Measurements from ENCODE around the gene CERS3. TPM values are rescaled to one million over a fixed set of nuclear protein-coding genes. Genes with fewer than 3 reads are reported as not detected.
"Not testable (repeated sequence)": the region's sequence is repeated elsewhere in the genome, so short reads cannot be mapped to it uniquely, and the experiment has no call there.

The CERS3 gene
- polyA plus RNA-seq, 1 of the 3 experiments (the other 2 are of a cell fraction): not detected

- Histone ChIP-seq H3K27me3 (ENCODE audit: insufficient read depth) (no peaks in the 10 kb centered on the region), H3K4me3 (ENCODE audit: low read depth in 2 of 2, low read length in 1 of 2) (no peak overlapping the region), H4K20me1 (ENCODE audit: insufficient read depth) (no peaks in the 10 kb centered on the region), H3K4me1 (ENCODE audit: control insufficient read depth in 1 of 2, insufficient read depth in 2 of 2, low read depth in 1 of 2, low read length in 1 of 2) (no peaks in the 10 kb centered on the region), H3K79me2 (ENCODE audit: insufficient read depth) (no peaks in the 10 kb centered on the region), H3F3A (replicated peaks; ENCODE audit: insufficient read depth) (no peaks in the 10 kb centered on the region), H3K9ac (no peak overlapping the region), H3K9me3 (peaks cover 10% of the 10 kb centered on the region), H3K9me2 (no peaks in the 10 kb centered on the region), H3K36me3 (replicated peaks in 1 of 2; ENCODE audit: control insufficient read depth in 1 of 2, insufficient read depth in 2 of 2, low read length in 1 of 2) (no peaks in the 10 kb centered on the region), H3K27ac (ENCODE audit: low read depth in 2 of 2, low read length in 1 of 2) (no peak overlapping the region), H3K4me2 (no peak overlapping the region), H2AFZ (ENCODE audit: low read depth) (no peak overlapping the region)
- TF ChIP-seq GABPA (IDR thresholded peaks at IDR 0.05; ENCODE audit: low read depth) (no peak), FOXJ3 (CRISPR knock-in tag; IDR thresholded peaks at IDR 0.05) (no peak), EP300 (IDR thresholded peaks at IDR 0.05; ENCODE audit: borderline replicate concordance in 1 of 2, low read depth in 1 of 2, low read length in 1 of 2) (no peak), MXI1 (IDR thresholded peaks at IDR 0.05; ENCODE audit: low read depth, low read length) (no peak), RCOR1 (IDR thresholded peaks at IDR 0.05; ENCODE audit: low read length) (no peak), RFX5 (IDR thresholded peaks at IDR 0.05; ENCODE audit: low read length) (no peak), MAX (IDR thresholded peaks at IDR 0.05; ENCODE audit: low read depth) (no peak), GATA2 (CRISPR knock-in tag; IDR thresholded peaks at IDR 0.05) (no peak), TEAD4 (IDR thresholded peaks at IDR 0.05; ENCODE audit: borderline replicate concordance, insufficient read depth) (no peak)
- ChIA-PET POLR2A (no interaction called here), CTCF (no interaction called here)
- WGBS (ENCODE audit: low lambda C conversion rate): 3% methylated on average over 1 of the region's 1 CpG
- no peak for DNase-seq
Observed at GRCh38 chr15:100457201-100457600, 71.5 kb downstream of the CERS3 start.

- no peaks in the 10 kb centered on the region for H3F3A ChIP-seq (replicated peaks; ENCODE audit: insufficient read depth)
- H3K79me2 ChIP-seq (ENCODE audit: insufficient read depth): no peaks in the 10 kb centered on the region
- H4K20me1 ChIP-seq (ENCODE audit: insufficient read depth): no peaks in the 10 kb centered on the region
- H3K4me2 ChIP-seq: no peak overlapping the region
- H3K9me2 ChIP-seq: no peaks in the 10 kb centered on the region
- CTCF ChIA-PET: no interaction called here
- peaks cover 13% of the 10 kb centered on the region for H3K9me3 ChIP-seq
- no peak overlapping the region for H3K27ac ChIP-seq (ENCODE audit: low read depth in 2 of 2, low read length in 1 of 2)
- DNase-seq: no peak
- no peak overlapping the region for H2AFZ ChIP-seq (ENCODE audit: low read depth)
- H3K36me3 ChIP-seq (replicated peaks in 1 of 2; ENCODE audit: control insufficient read depth in 1 of 2, insufficient read depth in 2 of 2, low read length in 1 of 2): no peaks in the 10 kb centered on the region
- no peak overlapping the region for H3K9ac ChIP-seq
- WGBS (ENCODE audit: low lambda C conversion rate): 4% methylated on average over 2 of the region's 2 CpGs
- POLR2A ChIA-PET: no interaction called here
- H3K4me3 ChIP-seq (ENCODE audit: low read depth in 2 of 2, low read length in 1 of 2): no peak overlapping the region
- no peaks in the 10 kb centered on the region for H3K27me3 ChIP-seq (ENCODE audit: insufficient read depth)
- TF ChIP-seq YY1 (IDR thresholded peaks at IDR 0.05; ENCODE audit: low read depth) (no peak), RAD21 (IDR thresholded peaks at IDR 0.05; ENCODE audit: low read length) (no peak), GATA2 (CRISPR knock-in tag; IDR thresholded peaks at IDR 0.05) (no peak), NFIC (IDR thresholded peaks at IDR 0.05; ENCODE audit: borderline replicate concordance) (no peak)
- H3K4me1 ChIP-seq (ENCODE audit: control insufficient read depth in 1 of 2, insufficient read depth in 2 of 2, low read depth in 1 of 2, low read length in 1 of 2): no peaks in the 10 kb centered on the region
Observed at GRCh38 chr15:100454148-100454547, 74.6 kb downstream of the CERS3 start.

GRCh38 chr15:100448481-100448880 lies 80.3 kb downstream of the CERS3 start:
- no peak overlapping the region for H3K9ac ChIP-seq
- TF ChIP-seq POLR2AphosphoS5 (IDR thresholded peaks at IDR 0.05; ENCODE audit: low read depth, low read length) (no peak), GATA2 (CRISPR knock-in tag; IDR thresholded peaks at IDR 0.05) (no peak), IRF3 (IDR thresholded peaks at IDR 0.05; ENCODE audit: low read depth, low read length) (no peak), EZH2phosphoT487 (IDR thresholded peaks at IDR 0.05; ENCODE audit: borderline replicate concordance, low read depth) (no peak), RFX5 (IDR thresholded peaks at IDR 0.05; ENCODE audit: low read length) (no peak)
- H3K27ac ChIP-seq (ENCODE audit: low read depth in 2 of 2, low read length in 1 of 2): no peak overlapping the region
- ChIA-PET POLR2A (no interaction called here), CTCF (no interaction called here)
- DNase-seq: no peak
- no peaks in the 10 kb centered on the region for H3K9me2 ChIP-seq
- H3K9me3 ChIP-seq: peaks cover 4% of the 10 kb centered on the region; the same call in 1 of the 2 replicates
- H3K4me3 ChIP-seq (ENCODE audit: low read depth in 2 of 2, low read length in 1 of 2): no peak overlapping the region
- H3K4me2 ChIP-seq: no peak overlapping the region
- H3K27me3 ChIP-seq (ENCODE audit: insufficient read depth): no peaks in the 10 kb centered on the region
- no peaks in the 10 kb centered on the region for H3K79me2 ChIP-seq (ENCODE audit: insufficient read depth)
- WGBS (ENCODE audit: low lambda C conversion rate): no CpG with 5 or more reads among the region's 2 CpGs
- H3K36me3 ChIP-seq (replicated peaks in 1 of 2; ENCODE audit: control insufficient read depth in 1 of 2, insufficient read depth in 2 of 2, low read length in 1 of 2): no peaks in the 10 kb centered on the region
- H3F3A ChIP-seq (replicated peaks; ENCODE audit: insufficient read depth): no peaks in the 10 kb centered on the region
- no peaks in the 10 kb centered on the region for H3K4me1 ChIP-seq (ENCODE audit: control insufficient read depth in 1 of 2, insufficient read depth in 2 of 2, low read depth in 1 of 2, low read length in 1 of 2)
- no peaks in the 10 kb centered on the region for H4K20me1 ChIP-seq (ENCODE audit: insufficient read depth)
- no peak overlapping the region for H2AFZ ChIP-seq (ENCODE audit: low read depth)

GRCh38 chr15:100441063-100441462 lies 87.7 kb downstream of the CERS3 start:
- H3K36me3 ChIP-seq (replicated peaks in 1 of 2; ENCODE audit: control insufficient read depth in 1 of 2, insufficient read depth in 2 of 2, low read length in 1 of 2); H3K9me3 ChIP-seq; H3K9ac ChIP-seq; DNase-seq; H4K20me1 ChIP-seq (ENCODE audit: insufficient read depth); H2AFZ ChIP-seq (ENCODE audit: low read depth); H3F3A ChIP-seq (replicated peaks; ENCODE audit: insufficient read depth); H3K4me1 ChIP-seq (ENCODE audit: control insufficient read depth in 1 of 2, insufficient read depth in 2 of 2, low read depth in 1 of 2, low read length in 1 of 2); H3K79me2 ChIP-seq (ENCODE audit: insufficient read depth); POLR2A ChIA-PET; H3K27ac ChIP-seq (ENCODE audit: low read depth in 2 of 2, low read length in 1 of 2); H3K4me3 ChIP-seq (ENCODE audit: low read depth in 2 of 2, low read length in 1 of 2); H3K27me3 ChIP-seq (ENCODE audit: insufficient read depth); CTCF ChIA-PET; H3K9me2 ChIP-seq; H3K4me2 ChIP-seq: not testable (repeated sequence)
- whole genome bisulfite sequencing (ENCODE audit: low lambda C conversion rate): 36% methylated on average over 11 of the region's 11 CpGs
